Prostate gland (tissue), 2 donors: ENCODE data around the gene EIF4G1.

Experiments
- CTCF ChIP-seq, 4 experiments: fragments of 200-600 bp in 2 of 4; fragments of 450-650 bp in 2 of 4; sonication (generic) in 2 of 4; IDR thresholded peaks; 1 replicate in 3 of 4; 2 replicates in 1 of 4; pipeline ENCODE4 v1.5.1; 2016 to 2019; ENCODE audit warnings: antibody characterized with exemption in 4 of 4, mild to moderate bottlenecking in 2 of 4, moderate library complexity in 2 of 4
- POLR2A ChIP-seq: fragments of 450-650 bp; IDR thresholded peaks from one replicate; pipeline ENCODE4 v1.6.1; 2016; ENCODE audit warnings: antibody characterized with exemption, mild to moderate bottlenecking
- POLR2AphosphoS5 ChIP-seq: sonication (generic); formaldehyde crosslinking; IDR thresholded peaks from one replicate; pipeline ENCODE4 v1.6.1; 2017; ENCODE audit warnings: antibody characterized with exemption

DNA sequence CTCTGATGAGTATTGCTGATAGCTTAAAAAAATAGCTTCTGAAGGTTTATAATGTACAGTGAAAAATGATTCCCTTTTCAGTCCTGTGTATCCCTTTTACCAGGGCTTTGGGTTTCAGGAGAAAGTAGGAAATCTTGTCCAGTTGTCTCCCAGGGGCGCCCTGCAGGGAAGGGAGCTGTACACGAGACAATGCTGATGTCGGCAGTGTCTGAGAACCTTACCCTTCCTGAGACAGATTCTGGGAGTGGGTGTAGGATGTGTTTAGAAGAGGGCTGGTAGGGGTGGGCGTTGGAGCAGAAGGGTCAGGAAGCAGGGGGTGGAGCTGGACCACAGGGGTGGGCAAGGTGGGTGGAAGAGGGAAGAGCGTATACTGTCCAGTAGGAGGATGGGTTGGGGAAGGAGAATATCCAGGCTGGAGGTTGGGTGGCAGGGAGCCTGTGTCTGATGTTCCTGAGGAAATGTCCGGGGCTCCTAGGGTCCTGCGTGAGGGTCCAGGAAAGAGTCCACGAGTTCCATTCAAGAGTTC is 58.0 kb downstream of the EIF4G1 start:
- TF ChIP-seq CTCF (IDR thresholded peaks at IDR 0.05) (no peak), POLR2AphosphoS5 (no peak), POLR2A (no peak)
